Pancreas (tissue), 10 donors: ENCODE measurements around the gene PRR20B. TPM values are rescaled to one million over a fixed set of nuclear protein-coding genes. Genes with fewer than 3 reads are reported as not detected.

Experiments used
- ATAC-seq, 4 donors: fragments of 200-7000 bp; cut with Tn5 transposase; one replicate each; pipeline versions ENCODE4 v1.8.0 to v1.9.1; 2020; ENCODE audit warnings: mild to moderate bottlenecking in 4 of 4, moderate library complexity in 4 of 4
- DNase-seq, 6 donors: peaks; one replicate each; pipeline ENCODE4 v3.0.0-alpha.2; 2020
- FAIRE-seq: peaks from 2 replicates; lab custom pipeline; 2012; peaks lifted over from hg19 to GRCh38; lab: Jason Lieb, UNC
- H3K27ac ChIP-seq, 4 donors: fragments of 200-600 bp; sonication (generic); 1 replicate in 3 of 4; 2 replicates in 1 of 4; pipeline versions ENCODE4 v1.5.0 to v1.8.0; 2020
- H3K27me3 ChIP-seq, 4 donors: fragments of 200-600 bp; one replicate each; pipeline ENCODE4 v1.8.0; 2021
- H3K36me3 ChIP-seq, 3 donors: fragments of 200-600 bp; sonication (generic) in 1 of 3; one replicate each; pipeline versions ENCODE4 v1.5.0 to v1.8.0; 2020 to 2021
- H3K4me1 ChIP-seq, 3 donors: fragments of 200-600 bp; one replicate each; pipeline ENCODE4 v1.8.0; 2021
- H3K4me3 ChIP-seq, 4 donors: fragments of 200-600 bp; sonication (generic) in 2 of 4; one replicate each; pipeline versions ENCODE4 v1.5.0 to v1.8.0; 2020 to 2021
- H3K9me3 ChIP-seq, 4 donors: fragments of 200-600 bp; one replicate each; pipeline ENCODE4 v1.8.0; 2021
- WGBS, 2 donors: extraction: QIAGEN DNeasy Blood & Tissue Kit; methylation state at CpG; one replicate each; pipeline ENCODE4 v1.1.7; 2013; 5-methylcytosine and 5-hydroxymethylcytosine counted together
- intact Hi-C, 3 donors: fragments of 100-400 bp; cut with DNase I; formaldehyde crosslinking; loops; one replicate each; pipeline versions ENCODE4 v1.11.1 to v1.14.2; 2022
- polyA plus RNA-seq, 2 donors: library from polyadenylated mRNA; stranded (reverse); fragments of 200-250 nt; gene quantifications; one replicate each; pipeline ENCODE4 v1.2.3, GENCODE V29; 2013
- total RNA-seq, 6 donors: library from RNA; stranded (reverse); fragmentation: NEBNext Ultra II Directional in 4 of 6; extraction: Animal tissue kit (Norgen Biotek cat#: 25700) in 4 of 6; gene quantifications; one replicate each; pipeline versions ENCODE4 v1.2.1 to v1.2.4, GENCODE V29; 2021 to 2023
- TF ChIP-seq, protein P1 (sequence below), 4 donors: fragments of 200-600 bp; sonication (generic) in 3 of 4; IDR thresholded peaks; one replicate each; pipeline versions ENCODE4 v1.5.0 to v1.8.0; 2021; ENCODE audit warnings: antibody characterized with exemption in 4 of 4
- donor health status: healthy with polysubstance abuse.
- donor health status: DM: no; HTN: no; CAD: no; lungs with moderate emphysema.
- donor health status: DM: no; HTN: no; CAD: no.
- donor health status: control.
- donor health status: control.
- donor health status: Bipolar disorder and iron deficiency.
- donor health status: DM: yes; HTN: yes; CAD: no.
- donor health status: DM: no; HTN: no; CAD: no.
- donor health status: DM: no; HTN: no; CAD: no.
- donor health status: DM: yes; HTN: yes; CAD: no.

Gene PRR20B
- total and polyA plus RNA-seq, 8 donors: not detected

DNA sequence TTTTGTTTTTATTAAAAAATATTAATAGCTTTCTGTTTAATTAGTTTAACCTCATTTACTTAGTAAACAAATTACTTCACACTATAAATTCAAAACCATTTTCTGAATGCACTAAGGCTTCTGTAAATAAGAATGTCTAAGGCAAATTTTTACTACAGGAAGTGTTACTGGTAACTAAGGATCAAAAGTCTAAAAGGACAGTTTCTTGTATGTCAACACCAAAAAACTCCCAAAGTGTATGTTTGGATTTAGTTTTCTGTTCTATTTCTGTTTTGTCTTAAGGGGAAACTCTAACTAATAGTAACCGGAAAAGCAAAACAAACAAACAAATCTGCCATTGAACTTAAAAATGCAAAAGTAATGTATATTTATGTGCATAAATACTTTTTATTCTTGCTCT lies 44.4 kb downstream of the PRR20B start:
- no peak for ATAC-seq
- intact Hi-C loops: no loop called here
- WGBS, 2 donors: 76 to 85% methylated on average over 1 of the region's 1 CpG

More for the DNA sequence above, 44.4 kb downstream of the PRR20B start:
- FAIRE-seq: no peak
- H3K36me3 ChIP-seq: no peaks in the 10 kb centered on the region
- no peaks in the 10 kb centered on the region for H3K9me3 ChIP-seq
- no peaks in the 10 kb centered on the region for H3K27me3 ChIP-seq
- TF ChIP-seq, protein P1, sequence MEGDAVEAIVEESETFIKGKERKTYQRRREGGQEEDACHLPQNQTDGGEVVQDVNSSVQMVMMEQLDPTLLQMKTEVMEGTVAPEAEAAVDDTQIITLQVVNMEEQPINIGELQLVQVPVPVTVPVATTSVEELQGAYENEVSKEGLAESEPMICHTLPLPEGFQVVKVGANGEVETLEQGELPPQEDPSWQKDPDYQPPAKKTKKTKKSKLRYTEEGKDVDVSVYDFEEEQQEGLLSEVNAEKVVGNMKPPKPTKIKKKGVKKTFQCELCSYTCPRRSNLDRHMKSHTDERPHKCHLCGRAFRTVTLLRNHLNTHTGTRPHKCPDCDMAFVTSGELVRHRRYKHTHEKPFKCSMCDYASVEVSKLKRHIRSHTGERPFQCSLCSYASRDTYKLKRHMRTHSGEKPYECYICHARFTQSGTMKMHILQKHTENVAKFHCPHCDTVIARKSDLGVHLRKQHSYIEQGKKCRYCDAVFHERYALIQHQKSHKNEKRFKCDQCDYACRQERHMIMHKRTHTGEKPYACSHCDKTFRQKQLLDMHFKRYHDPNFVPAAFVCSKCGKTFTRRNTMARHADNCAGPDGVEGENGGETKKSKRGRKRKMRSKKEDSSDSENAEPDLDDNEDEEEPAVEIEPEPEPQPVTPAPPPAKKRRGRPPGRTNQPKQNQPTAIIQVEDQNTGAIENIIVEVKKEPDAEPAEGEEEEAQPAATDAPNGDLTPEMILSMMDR (IDR thresholded peaks at IDR 0.05): no peak
- no peak overlapping the region for H3K4me3 ChIP-seq
- no peak for DNase-seq
- no peak overlapping the region for H3K27ac ChIP-seq
- H3K4me1 ChIP-seq: no peaks in the 10 kb centered on the region

Other genes starting within 250 kb of the PRR20B start
- gene PRR20A, start 6.6 kb upstream of the PRR20B start, total RNA-seq: not detected
- not detected for gene PRR20A, start 6.6 kb upstream of the PRR20B start, polyA plus RNA-seq
- gene PRR20C, start 6.6 kb downstream of the PRR20B start, total RNA-seq: not detected
- not detected for gene PRR20C, start 6.6 kb downstream of the PRR20B start, polyA plus RNA-seq
- gene PRR20D, start 13.1 kb downstream of the PRR20B start, total RNA-seq: not detected
- not detected for gene PRR20D, start 13.1 kb downstream of the PRR20B start, polyA plus RNA-seq
- gene PRR20E, start 19.7 kb downstream of the PRR20B start, total RNA-seq: not detected
- gene PRR20E, start 19.7 kb downstream of the PRR20B start, polyA plus RNA-seq: not detected